Renal cortex interstitium (tissue), 11 donors: Measurements from ENCODE around the gene INPP5E. TPM values are rescaled to one million over a fixed set of nuclear protein-coding genes. Genes with fewer than 3 reads are reported as not detected.
"Not testable (repeated sequence)": the region's sequence is repeated elsewhere in the genome, so short reads cannot be mapped to it uniquely, and the experiment has no call there.

Source experiments
- DNase-seq, 11 donors: peaks; one replicate each; pipeline ENCODE4 v3.0.0-alpha.2; 2013; ENCODE audit warnings: low read depth in 9 of 11, low spot score in 4 of 11; ENCODE audit errors: extremely low read depth in 1 of 11
- polyA plus RNA-seq, 3 donors: library from polyadenylated mRNA; unstranded; fragments of 120-200 nt; gene quantifications; one replicate each; pipeline ENCODE4 v1.2.1, GENCODE V29; 2013; ENCODE audit not compliant: insufficient read length in 3 of 3

The INPP5E gene
- polyA plus RNA-seq, 3 donors: 11.6 to 17.0 (median 16.9) TPM

- no peak for DNase-seq
Measured at GRCh38 chr9:136418182-136419091, 21.2 kb downstream of the INPP5E start.

- DNase-seq: no peak
Measured at GRCh38 chr9:136416914-136417313, 22.7 kb downstream of the INPP5E start.

- no peak for DNase-seq
Measured at GRCh38 chr9:136416427-136416826, 23.2 kb downstream of the INPP5E start.

GRCh38 chr9:136412962-136413361 is 26.7 kb downstream of the INPP5E start:
- DNase-seq: no peak

GRCh38 chr9:136411378-136411777 is 28.3 kb downstream of the INPP5E start:
- no peak for DNase-seq

GRCh38 chr9:136410500-136411287 is 29.0 kb downstream of the INPP5E start, which contains the start of the genes ENTR1 and PMPCA:
Gene ENTR1, minus strand, starts transcription at chr9:136410614. Its CDS starts 217 bp downstream, at chr9:136410397.
Gene PMPCA, plus strand, starts transcription at chr9:136410658. Its CDS starts 11 bp downstream, at chr9:136410669.
- DNase-seq: peak; percentile 68 to 90 (median 85)

- peak in 1 of 11 donors; percentile 8 for DNase-seq
Measured at GRCh38 chr9:136409557-136410455, 29.8 kb downstream of the INPP5E start.

GRCh38 chr9:136407911-136408310 is 31.7 kb downstream of the INPP5E start:
- DNase-seq: no peak

GRCh38 chr9:136407061-136407460 is 32.6 kb downstream of the INPP5E start:
- not testable (repeated sequence) for DNase-seq

- not testable (repeated sequence) for DNase-seq
Measured at GRCh38 chr9:136405904-136406303, 33.7 kb downstream of the INPP5E start.

- no peak for DNase-seq
Measured at GRCh38 chr9:136405481-136405880, 34.2 kb downstream of the INPP5E start.

- no peak for DNase-seq
Measured at GRCh38 chr9:136404801-136405136, 34.9 kb downstream of the INPP5E start.

GRCh38 chr9:136403915-136404800 is 35.5 kb downstream of the INPP5E start:
- DNase-seq: no peak

- DNase-seq: no peak
Measured at GRCh38 chr9:136403538-136403914, 36.1 kb downstream of the INPP5E start.

- no peak for DNase-seq
Measured at GRCh38 chr9:136402067-136402466, 37.6 kb downstream of the INPP5E start.

- DNase-seq: no peak
Measured at GRCh38 chr9:136401173-136401922, 38.3 kb downstream of the INPP5E start.
